A549 treated with DMSO at 1 μM for 4 hours (cell line): Measurements from ENCODE around the gene PHTF1. TPM values are rescaled to one million over a fixed set of nuclear protein-coding genes. Genes with fewer than 3 reads are reported as not detected.

Experiments used
- total RNA-seq: library from RNA; stranded (reverse); fragments of 200-300 nt; extraction: Qiagen RNA extraction; gene quantifications from 5 replicates; pipeline ENCODE4 v1.2.3, GENCODE V29; 2022; ENCODE audit warnings: low read depth

PHTF1 gene
- 15.3 to 17.8 TPM (median 16.0 TPM) in 5 replicates for total RNA-seq

GRCh38 chr1:113759333-113760101 is at the start of gene PHTF1:
Gene PHTF1, minus strand, starts transcription at chr1:113759486. Its CDS starts 783 bp downstream, at chr1:113758703.

Other genes with a start within 250 kb of the PHTF1 start
- gene RSBN1, start 53.0 kb upstream of the PHTF1 start, total RNA-seq: 4.0 to 5.0 TPM (median 4.7 TPM) in 5 replicates
- gene PTPN22, start 112.2 kb upstream of the PHTF1 start, total RNA-seq: not detected in 5 replicates
- gene BCL2L15, start 128.1 kb upstream of the PHTF1 start, total RNA-seq: 0.31 to 0.65 TPM (median 0.46 TPM) in 5 replicates
- 9.1 to 11.4 TPM (median 10.4 TPM) in 5 replicates for gene AP4B1, start 145.3 kb upstream of the PHTF1 start, total RNA-seq
- 8.7 to 11.2 TPM (median 11.0 TPM) in 5 replicates for gene DCLRE1B, start 145.8 kb upstream of the PHTF1 start, total RNA-seq
- 13.5 to 21.7 TPM (median 19.9 TPM) in 5 replicates for gene HIPK1, start 169.8 kb upstream of the PHTF1 start, total RNA-seq
- 4.1 to 5.2 TPM (median 4.2 TPM) in 5 replicates for gene OLFML3, start 220.0 kb upstream of the PHTF1 start, total RNA-seq